RKO (cell line): ENCODE measurements around the gene NEK6.

ENCODE experiments used
- DNase-seq: peaks from one replicate; pipeline ENCODE4 v3.0.0-alpha.2; 2016; ENCODE audit warnings: low spot score

The NEK6 gene

GRCh38 chr9:124399968-124400940 lies 142.5 kb downstream of the NEK6 start:
- DNase-seq = no peak
